Right atrium auricular region (tissue), 2 donors: ENCODE data around the gene PRR15L. TPM values are rescaled to one million over a fixed set of nuclear protein-coding genes. Genes with fewer than 3 reads are reported as not detected.
A peak's percentile ranks its signal among the peaks of the same experiment; 100 is the strongest.

ENCODE experiments used
- DNase-seq: peaks from one replicate; pipeline ENCODE4 v3.0.0-alpha.2; 2019; ENCODE audit warnings: low spot score
- H3K27ac ChIP-seq, 2 donors: fragments of 200-600 bp; sonication (generic); 1 replicate in 1 of 2; 2 replicates in 1 of 2; pipeline ENCODE4 v1.5.1; 2016 to 2019
- H3K27me3 ChIP-seq, 2 donors: fragments of 200-600 bp; sonication (generic); one replicate each; pipeline versions ENCODE4 v1.5.1 to v1.6.0; 2017 to 2019
- H3K36me3 ChIP-seq: fragments of 200-600 bp; sonication (generic); one replicate; pipeline ENCODE4 v1.5.1; 2016
- H3K4me1 ChIP-seq, 2 donors: fragments of 200-600 bp; sonication (generic); one replicate each; pipeline versions ENCODE4 v1.5.1 to v1.6.0; 2017 to 2019
- H3K4me3 ChIP-seq, 2 donors: fragments of 200-600 bp; sonication (generic); 1 replicate in 1 of 2; 2 replicates in 1 of 2; pipeline ENCODE4 v1.5.1; 2017 to 2019; ENCODE audit warnings: mild to moderate bottlenecking in 1 of 2, moderate library complexity in 1 of 2
- H3K9me3 ChIP-seq, 2 donors: fragments of 200-600 bp; sonication (generic); one replicate each; pipeline ENCODE4 v1.5.1; 2019
- CTCF ChIP-seq, 2 donors: fragments of 200-600 bp; sonication (generic); IDR thresholded peaks; one replicate each; pipeline ENCODE4 v1.5.1; 2019; ENCODE audit warnings: antibody characterized with exemption in 2 of 2
- total RNA-seq, 2 donors: library from RNA; depleted of rRNA; stranded (reverse); fragments of >200 nt; gene quantifications; one replicate each; pipeline ENCODE4 v1.1.0, GENCODE V29; 2016

PRR15L gene
- total RNA-seq, 2 donors from 2014 or later: 1.2 to 6.5 TPM

GRCh38 chr17:47917581-47917980 is 40.1 kb downstream of the PRR15L start:
- no peaks in the 10 kb centered on the region for H3K9me3 ChIP-seq
- DNase-seq: no peak
- TF ChIP-seq CTCF (IDR thresholded peaks at IDR 0.05): no peak
- H3K4me3 ChIP-seq: no peak overlapping the region
- peaks cover 5% of the 10 kb centered on the region for H3K36me3 ChIP-seq
- H3K27me3 ChIP-seq: no peaks in the 10 kb centered on the region
- peaks cover 0 to 29% of the 10 kb centered on the region in 2 donors for H3K4me1 ChIP-seq
- H3K27ac ChIP-seq: no peak overlapping the region

DNA sequence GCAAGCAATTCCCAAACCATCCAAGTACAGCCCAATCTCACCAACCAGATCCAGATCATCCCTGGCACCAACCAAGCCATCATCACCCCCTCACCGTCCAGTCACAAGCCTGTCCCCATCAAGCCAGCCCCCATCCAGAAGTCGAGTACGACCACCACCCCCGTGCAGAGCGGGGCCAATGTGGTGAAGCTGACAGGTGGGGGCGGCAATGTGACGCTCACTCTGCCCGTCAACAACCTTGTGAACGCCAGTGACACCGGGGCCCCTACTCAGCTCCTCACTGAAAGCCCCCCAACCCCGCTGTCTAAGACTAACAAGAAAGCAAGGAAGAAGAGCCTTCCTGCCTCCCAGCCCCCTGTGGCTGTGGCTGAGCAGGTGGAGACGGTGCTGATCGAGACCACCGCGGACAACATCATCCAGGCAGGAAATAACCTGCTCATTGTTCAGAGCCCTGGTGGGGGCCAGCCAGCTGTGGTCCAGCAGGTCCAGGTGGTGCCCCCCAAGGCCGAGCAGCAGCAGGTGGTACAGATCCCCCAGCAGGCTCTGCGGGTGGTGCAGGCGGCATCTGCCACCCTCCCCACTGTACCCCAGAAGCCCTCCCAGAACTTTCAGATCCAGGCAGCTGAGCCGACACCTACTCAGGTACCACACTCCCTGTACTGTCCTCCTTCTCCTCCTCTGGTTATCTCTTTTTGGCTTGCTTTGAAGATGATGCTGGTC is 41.0 kb downstream of the PRR15L start:
- Histone ChIP-seq H3K9me3 (no peaks in the 10 kb centered on the region), H3K36me3 (peaks cover 5% of the 10 kb centered on the region), H3K4me1 (peaks cover 0 to 29% of the 10 kb centered on the region in 2 donors), H3K27ac (peak overlapping the region; percentile 68 to 83), H3K4me3 (no peak overlapping the region), H3K27me3 (no peaks in the 10 kb centered on the region)
- no peak for DNase-seq
- TF ChIP-seq CTCF (IDR thresholded peaks at IDR 0.05): no peak

- no peak for TF ChIP-seq CTCF (IDR thresholded peaks at IDR 0.05)
- Histone ChIP-seq H3K4me1 (peaks cover 0 to 29% of the 10 kb centered on the region in 2 donors), H3K4me3 (no peak overlapping the region), H3K27ac (peak overlapping the region; percentile 68 to 83), H3K36me3 (peaks cover 5% of the 10 kb centered on the region), H3K9me3 (no peaks in the 10 kb centered on the region), H3K27me3 (no peaks in the 10 kb centered on the region)
- DNase-seq: no peak
Observed at GRCh38 chr17:47915776-47916398, 41.8 kb downstream of the PRR15L start.

DNA sequence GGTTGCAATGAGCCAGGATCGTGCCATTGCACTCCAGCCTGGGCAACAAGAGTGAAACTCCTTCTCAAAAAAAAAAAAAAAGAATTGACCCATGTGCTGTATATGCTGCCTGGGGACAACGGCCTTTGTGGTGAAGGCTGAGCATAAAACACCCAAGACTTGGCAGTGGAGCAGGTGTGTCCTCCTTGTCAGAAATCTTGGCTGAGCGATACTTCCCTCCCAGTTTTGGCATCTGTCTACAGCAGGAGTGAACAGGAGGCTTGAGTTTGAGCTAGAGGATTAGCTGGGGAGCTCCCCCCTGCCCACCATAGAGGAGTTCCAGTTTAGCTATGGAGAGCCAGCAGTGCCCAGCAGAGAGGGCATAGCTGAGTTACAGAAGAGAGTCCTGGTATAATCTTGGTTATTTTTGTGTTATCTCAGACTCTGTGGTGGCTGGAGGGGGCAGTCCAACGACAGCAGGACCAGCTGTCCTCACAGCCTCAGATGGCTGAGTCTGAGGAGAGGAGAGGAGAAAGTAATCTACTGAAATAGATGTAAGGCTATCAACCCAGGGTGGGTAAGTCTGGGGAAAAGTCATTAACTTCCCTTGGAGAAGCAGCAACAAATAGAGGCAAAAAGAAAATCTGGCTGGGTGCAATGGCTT is 43.3 kb downstream of the PRR15L start:
- Histone ChIP-seq H3K9me3 (no peaks in the 10 kb centered on the region), H3K4me1 (peaks cover 0 to 35% of the 10 kb centered on the region in 2 donors), H3K27me3 (no peaks in the 10 kb centered on the region), H3K27ac (peak overlapping the region; percentile 68 to 83), H3K4me3 (no peak overlapping the region), H3K36me3 (peaks cover 5% of the 10 kb centered on the region)
- TF ChIP-seq CTCF (IDR thresholded peaks at IDR 0.05): no peak
- no peak for DNase-seq

GRCh38 chr17:47913050-47913449 is 44.6 kb downstream of the PRR15L start:
- Histone ChIP-seq H3K4me3 (no peak overlapping the region), H3K4me1 (peaks cover 0 to 48% of the 10 kb centered on the region in 2 donors), H3K27ac (no peak overlapping the region)

More at GRCh38 chr17:47913050-47913449, 44.6 kb downstream of the PRR15L start:
- Histone ChIP-seq H3K9me3 (no peaks in the 10 kb centered on the region), H3K27me3 (no peaks in the 10 kb centered on the region), H3K36me3 (peaks cover 5% of the 10 kb centered on the region)
- TF ChIP-seq CTCF (IDR thresholded peaks at IDR 0.05): no peak
- no peak for DNase-seq
